ENCODE measurements around the gene SH3RF2.
A peak's percentile ranks its signal among the peaks of the same experiment; 100 is the strongest.

SH3RF2 gene

GRCh38 chr5:145965804-145966203 is 29.4 kb downstream of the SH3RF2 start (continued):
- no peak for TF ChIP-seq ZSCAN5A (tag by site-specific recombination; IDR thresholded peaks at IDR 0.05)
- TF ChIP-seq ZNF211 (tag by site-specific recombination; IDR thresholded peaks at IDR 0.05; ENCODE audit: low read depth), result no peak
- TF ChIP-seq, protein P1, sequence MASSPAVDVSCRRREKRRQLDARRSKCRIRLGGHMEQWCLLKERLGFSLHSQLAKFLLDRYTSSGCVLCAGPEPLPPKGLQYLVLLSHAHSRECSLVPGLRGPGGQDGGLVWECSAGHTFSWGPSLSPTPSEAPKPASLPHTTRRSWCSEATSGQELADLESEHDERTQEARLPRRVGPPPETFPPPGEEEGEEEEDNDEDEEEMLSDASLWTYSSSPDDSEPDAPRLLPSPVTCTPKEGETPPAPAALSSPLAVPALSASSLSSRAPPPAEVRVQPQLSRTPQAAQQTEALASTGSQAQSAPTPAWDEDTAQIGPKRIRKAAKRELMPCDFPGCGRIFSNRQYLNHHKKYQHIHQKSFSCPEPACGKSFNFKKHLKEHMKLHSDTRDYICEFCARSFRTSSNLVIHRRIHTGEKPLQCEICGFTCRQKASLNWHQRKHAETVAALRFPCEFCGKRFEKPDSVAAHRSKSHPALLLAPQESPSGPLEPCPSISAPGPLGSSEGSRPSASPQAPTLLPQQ (tag by site-specific recombination; IDR thresholded peaks at IDR 0.05), result no peak
- TF ChIP-seq, protein P2, sequence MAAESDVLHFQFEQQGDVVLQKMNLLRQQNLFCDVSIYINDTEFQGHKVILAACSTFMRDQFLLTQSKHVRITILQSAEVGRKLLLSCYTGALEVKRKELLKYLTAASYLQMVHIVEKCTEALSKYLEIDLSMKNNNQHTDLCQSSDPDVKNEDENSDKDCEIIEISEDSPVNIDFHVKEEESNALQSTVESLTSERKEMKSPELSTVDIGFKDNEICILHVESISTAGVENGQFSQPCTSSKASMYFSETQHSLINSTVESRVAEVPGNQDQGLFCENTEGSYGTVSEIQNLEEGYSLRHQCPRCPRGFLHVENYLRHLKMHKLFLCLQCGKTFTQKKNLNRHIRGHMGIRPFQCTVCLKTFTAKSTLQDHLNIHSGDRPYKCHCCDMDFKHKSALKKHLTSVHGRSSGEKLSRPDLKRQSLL (tag by site-specific recombination; IDR thresholded peaks at IDR 0.05), result no peak
- TF ChIP-seq ZNF324 (tag by site-specific recombination; IDR thresholded peaks at IDR 0.05), result no peak
- TF ChIP-seq ZNF184 (tag by site-specific recombination; IDR thresholded peaks at IDR 0.05), result no peak
- no peak for TF ChIP-seq KLF16 (tag by site-specific recombination; IDR thresholded peaks at IDR 0.05)
- peak; percentile 68 for TF ChIP-seq ZNF394 (tag by site-specific recombination; IDR thresholded peaks at IDR 0.05; ENCODE audit: borderline replicate concordance)
- TF ChIP-seq ZNF223 (tag by site-specific recombination; IDR thresholded peaks at IDR 0.05), result no peak
- TF ChIP-seq ZNF48 (tag by site-specific recombination; IDR thresholded peaks at IDR 0.05), result no peak
- no peak for TF ChIP-seq ZBTB44 (tag by site-specific recombination; IDR thresholded peaks at IDR 0.05)
- TF ChIP-seq ZNF280C (tag by site-specific recombination; IDR thresholded peaks at IDR 0.05), result no peak
- no peak for TF ChIP-seq ZNF114 (tag by site-specific recombination; IDR thresholded peaks at IDR 0.05)
- TF ChIP-seq EGR2 (tag by site-specific recombination; IDR thresholded peaks at IDR 0.05; ENCODE audit: low read depth), result peak; percentile 50
- no peak for TF ChIP-seq KLF1 (tag by site-specific recombination; IDR thresholded peaks at IDR 0.05)
- TF ChIP-seq ZNF146 (tag by site-specific recombination; IDR thresholded peaks at IDR 0.05), result no peak
- no peak for TF ChIP-seq ZNF530 (tag by site-specific recombination; IDR thresholded peaks at IDR 0.05; ENCODE audit: low read depth)
- no peak for TF ChIP-seq ZNF521 (tag by site-specific recombination; IDR thresholded peaks at IDR 0.05)
- TF ChIP-seq ZNF830 (tag by site-specific recombination; IDR thresholded peaks at IDR 0.05; ENCODE audit: low read depth), result no peak
- TF ChIP-seq ZNF555 (tag by site-specific recombination; conservative IDR thresholded peaks at IDR 0.05), result no peak
- TF ChIP-seq ZNF776 (tag by site-specific recombination; IDR thresholded peaks at IDR 0.05; ENCODE audit: borderline replicate concordance), result no peak
- 0 out of 2 replicates have a peak, but pooled peaks have one; percentile 9 for TF ChIP-seq ATF2 (tag by site-specific recombination; IDR thresholded peaks at IDR 0.05; ENCODE audit: low read depth)
- no peak for TF ChIP-seq SETDB1 (IDR thresholded peaks at IDR 0.05; ENCODE audit: insufficient read length, low read length)
- no peak for TF ChIP-seq ZNF10 (tag by site-specific recombination; IDR thresholded peaks at IDR 0.05)
- TF ChIP-seq ELK4 (IDR thresholded peaks at IDR 0.05; ENCODE audit: borderline replicate concordance, low read depth, low read length), result no peak
- TF ChIP-seq ZNF785 (tag by site-specific recombination; IDR thresholded peaks at IDR 0.05), result no peak
- TF ChIP-seq ZSCAN23 (tag by site-specific recombination; IDR thresholded peaks at IDR 0.05), result no peak
- no peak for TF ChIP-seq ZNF302 (tag by site-specific recombination; IDR thresholded peaks at IDR 0.05; ENCODE audit: low read depth)
- no peak for TF ChIP-seq GLIS1 (tag by site-specific recombination; IDR thresholded peaks at IDR 0.05)
- TF ChIP-seq GLI4 (tag by site-specific recombination; IDR thresholded peaks at IDR 0.05), result no peak
- TF ChIP-seq ZNF596 (tag by site-specific recombination; IDR thresholded peaks at IDR 0.05), result no peak

All from HEK293 (cell line).